HG03064 (cell line): Measurements from ENCODE around the gene CRACDL.

Experiments
- ATAC-seq: cut with Tn5 transposase; IDR thresholded peaks from one replicate; pipeline ENCODE4 v1.9.1; 2021; ENCODE audit warnings: low read depth; ENCODE audit not compliant: unreplicated experiment

The CRACDL gene

GRCh38 chr2:98935777-98936352 is at the start of gene CRACDL:
CRACDL (minus strand) TSS chr2:98936225; CDS start chr2:98846800, 89,425 bp downstream.
- ATAC-seq = no peak

DNA sequence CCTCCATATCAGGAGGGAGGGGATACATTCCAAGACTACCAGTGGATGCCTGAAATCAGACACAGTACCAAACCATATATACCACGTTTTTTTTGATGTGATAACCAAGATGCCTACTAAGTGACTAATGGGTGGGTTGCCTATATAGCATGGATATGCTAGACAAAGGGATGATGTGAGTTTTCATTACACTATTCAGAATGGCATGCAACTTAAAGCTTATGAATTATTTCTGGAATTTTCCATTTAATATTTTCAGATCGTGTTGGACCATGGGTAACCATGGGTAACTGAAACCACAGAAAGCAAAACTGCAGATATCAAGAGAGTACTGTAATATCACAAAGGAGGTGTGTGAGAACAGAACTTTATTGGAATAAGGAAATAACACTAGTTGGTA is 39.6 kb upstream of the CRACDL start:
- ATAC-seq = no peak

- no peak for ATAC-seq
These were observed 36.6 kb upstream of the CRACDL start for GRCh38 chr2:98972582-98973167.

DNA sequence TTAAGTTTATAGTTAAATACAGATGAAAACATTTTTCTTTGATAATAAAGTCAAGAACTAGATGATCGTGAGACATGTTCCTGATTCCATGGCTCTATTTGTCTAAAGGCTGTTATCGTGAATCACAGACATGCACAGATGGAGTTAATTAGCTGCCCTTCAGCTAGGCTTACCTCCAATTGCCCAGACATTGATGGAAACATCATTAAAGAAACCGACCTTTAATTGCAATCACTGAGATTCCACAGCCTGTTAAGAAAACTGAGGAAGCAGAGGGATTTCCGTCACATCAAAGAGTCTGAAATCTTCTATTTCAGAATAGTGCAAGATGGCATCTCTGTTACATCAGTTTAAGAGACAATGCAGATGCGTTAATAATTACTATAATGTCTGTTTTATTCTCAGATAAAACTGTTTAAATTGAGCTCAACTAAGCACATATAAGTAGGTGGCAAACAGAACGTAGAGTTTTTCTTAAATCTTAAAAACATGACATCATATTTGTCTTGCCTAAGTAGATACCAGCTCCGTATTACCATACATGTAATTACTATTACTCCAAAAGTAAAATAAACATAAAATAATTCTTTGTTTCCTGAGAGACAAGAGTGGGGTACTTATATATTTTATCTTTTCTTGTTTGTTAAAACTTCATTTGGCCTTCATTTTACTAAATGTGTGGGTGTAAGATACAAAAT is 23.9 kb upstream of the CRACDL start:
- no peak for ATAC-seq

- no peak for ATAC-seq
These were observed 16.9 kb upstream of the CRACDL start for GRCh38 chr2:98952966-98953365.

GRCh38 chr2:98948956-98949739 is 13.1 kb upstream of the CRACDL start:
- no peak for ATAC-seq

DNA sequence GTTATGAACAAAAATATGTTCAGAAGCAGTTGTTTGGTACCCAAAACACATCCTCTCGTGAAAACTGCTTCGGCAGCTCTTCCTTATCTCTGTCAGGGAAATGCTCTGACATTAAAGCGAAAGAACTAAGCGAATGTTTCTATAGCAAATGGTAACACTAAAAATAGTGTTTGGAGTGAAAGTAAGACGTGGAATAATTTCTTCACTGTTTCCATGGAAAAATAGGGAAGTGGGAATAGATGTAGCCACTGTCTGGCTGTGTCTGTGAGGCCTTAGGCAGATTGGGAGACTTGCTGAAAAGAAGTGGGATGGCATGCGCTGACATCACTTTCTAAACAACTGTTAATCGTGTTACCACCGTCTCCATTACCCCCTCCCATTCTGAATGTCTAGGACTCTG is 11.5 kb upstream of the CRACDL start:
- no peak for ATAC-seq

DNA sequence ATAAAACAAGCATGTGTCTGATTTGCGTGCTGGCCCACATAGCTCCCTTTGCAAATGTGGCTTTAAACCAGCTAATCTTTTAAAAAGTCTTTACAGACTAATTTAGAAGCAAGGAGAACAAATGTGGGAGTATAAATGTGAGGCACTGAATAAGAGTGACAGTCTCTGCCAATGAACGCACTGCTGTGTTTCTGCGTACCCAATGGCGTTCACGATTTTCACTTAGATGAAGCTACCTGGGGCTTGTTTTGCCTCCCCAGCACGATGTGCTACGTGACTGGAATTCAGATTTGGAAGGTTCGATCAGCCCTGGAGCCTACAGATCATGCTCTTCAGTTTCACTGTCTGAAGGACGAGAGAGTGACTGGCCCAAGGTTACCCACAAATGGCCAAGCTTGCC is 10.8 kb upstream of the CRACDL start:
- ATAC-seq = no peak

GRCh38 chr2:98944775-98945174 is 8.8 kb upstream of the CRACDL start:
- no peak for ATAC-seq

DNA sequence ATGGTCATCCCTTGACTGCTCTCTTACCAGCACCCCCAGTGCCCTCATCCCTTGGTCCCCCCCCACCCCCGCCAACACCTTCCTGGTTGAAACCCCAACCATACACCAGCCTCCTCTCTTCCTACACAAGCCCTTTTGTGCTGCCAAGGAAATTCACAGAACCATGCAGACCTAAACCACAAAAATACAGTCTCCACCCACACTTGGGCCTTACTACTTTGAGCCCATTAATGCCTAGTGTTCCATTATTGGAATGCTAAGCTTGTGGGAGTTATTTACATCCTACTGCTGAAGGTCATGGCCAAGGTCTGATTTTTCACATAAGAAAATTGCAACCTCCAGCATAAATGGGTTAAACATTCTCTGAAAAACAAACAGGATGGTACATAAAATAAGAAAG is 4.1 kb upstream of the CRACDL start:
- no peak for ATAC-seq

DNA sequence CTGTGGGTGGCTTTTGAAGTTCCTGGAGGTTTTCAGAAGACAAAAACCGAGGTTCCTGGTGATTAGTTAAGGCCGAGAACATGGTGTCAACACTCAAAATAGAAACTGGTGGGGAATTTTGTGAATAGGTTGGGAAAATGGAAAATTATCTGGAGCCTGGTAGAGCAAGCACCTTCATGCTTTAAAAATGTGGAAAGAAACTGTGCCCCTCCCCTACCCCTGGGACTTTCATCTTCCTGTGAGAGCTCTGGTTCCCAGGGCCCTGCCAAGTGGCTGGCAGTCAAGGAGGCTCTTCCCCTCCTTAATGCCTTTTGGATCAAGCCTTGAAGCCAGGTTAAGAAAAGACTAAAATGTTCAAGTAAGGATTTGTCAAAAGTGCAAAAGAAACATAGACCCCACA is 1.9 kb upstream of the CRACDL start:
- no peak for ATAC-seq

DNA sequence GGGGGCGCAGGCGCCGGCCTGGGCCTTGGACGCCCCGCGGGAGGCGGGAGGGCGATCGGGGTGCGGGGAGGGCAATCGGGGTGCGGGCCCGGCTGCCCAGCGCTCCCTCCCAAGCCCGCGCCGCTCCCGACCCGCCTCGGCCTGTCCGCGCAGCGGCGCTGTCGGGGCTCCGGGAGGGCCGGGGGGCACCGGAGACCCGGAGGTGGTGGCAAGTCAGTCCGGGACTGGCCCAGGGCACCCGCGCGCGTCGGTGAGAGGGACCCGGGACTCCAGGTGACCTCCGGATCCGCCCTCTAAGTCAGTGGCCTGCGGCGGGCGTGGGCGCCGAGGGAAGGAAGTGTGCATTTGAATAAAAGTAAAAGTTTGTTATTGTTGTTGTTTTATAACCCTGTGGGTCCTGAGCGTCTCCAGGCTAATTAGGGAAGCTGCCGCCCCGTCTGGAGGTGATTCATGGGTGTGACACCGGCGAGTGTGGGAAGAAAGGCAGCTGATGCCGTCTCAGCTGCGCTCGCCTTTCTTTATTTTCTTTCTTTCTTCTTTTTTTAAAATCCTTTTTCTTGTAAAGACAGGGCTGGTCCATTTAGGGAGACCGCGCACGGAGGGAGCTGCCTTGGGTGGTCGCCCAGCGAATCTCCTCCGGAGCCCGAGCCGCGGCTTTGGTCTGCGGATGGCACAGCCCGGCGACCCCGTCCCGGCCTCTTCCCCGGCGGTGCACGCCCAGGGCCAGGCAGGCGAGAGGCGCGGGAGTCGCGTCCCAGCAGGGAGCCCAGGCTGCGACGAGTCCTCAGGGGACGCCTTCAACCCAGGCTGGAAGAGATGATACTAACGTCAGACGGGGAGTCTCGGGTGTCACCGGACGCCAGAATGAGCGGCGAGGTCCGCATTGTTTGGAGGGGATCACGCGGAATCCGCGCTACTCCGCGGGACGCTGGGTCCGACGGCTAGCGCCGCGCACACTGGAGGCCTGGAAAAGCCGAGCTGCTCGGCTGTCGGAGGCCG is 627 bp upstream of the CRACDL start:
- ATAC-seq = no peak

GRCh38 chr2:98935111-98935770 is 784 bp downstream of the CRACDL start:
- ATAC-seq = no peak

DNA sequence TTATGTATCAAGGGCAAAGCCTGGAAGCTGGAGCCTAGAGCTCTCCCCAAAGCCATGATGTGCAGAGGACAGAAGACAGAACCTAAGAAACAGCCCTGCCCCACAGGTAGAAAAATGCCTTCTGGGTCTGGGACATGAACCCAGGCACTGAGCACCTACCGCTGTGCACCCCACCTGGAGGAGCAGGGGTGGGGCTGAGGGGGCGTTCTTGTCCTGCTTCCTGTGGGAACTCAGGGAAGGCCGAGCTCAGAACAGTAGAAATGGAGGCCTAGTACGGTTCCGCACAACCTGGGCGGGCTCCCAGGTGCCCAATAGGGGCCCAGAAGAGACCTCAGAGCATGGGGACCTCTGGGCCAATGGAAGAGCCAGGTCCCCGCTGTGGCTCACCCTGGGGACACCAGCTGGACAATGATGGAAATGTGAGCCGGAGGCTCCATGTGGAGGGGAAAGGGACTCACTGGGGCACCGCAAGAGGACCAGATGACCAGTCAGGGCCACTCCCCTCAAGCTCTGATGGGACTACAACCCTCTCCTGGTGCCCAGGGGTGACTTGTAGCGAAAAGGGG is 3.2 kb downstream of the CRACDL start:
- no peak for ATAC-seq

GRCh38 chr2:98932164-98932563 is 3.9 kb downstream of the CRACDL start:
- ATAC-seq = no peak

DNA sequence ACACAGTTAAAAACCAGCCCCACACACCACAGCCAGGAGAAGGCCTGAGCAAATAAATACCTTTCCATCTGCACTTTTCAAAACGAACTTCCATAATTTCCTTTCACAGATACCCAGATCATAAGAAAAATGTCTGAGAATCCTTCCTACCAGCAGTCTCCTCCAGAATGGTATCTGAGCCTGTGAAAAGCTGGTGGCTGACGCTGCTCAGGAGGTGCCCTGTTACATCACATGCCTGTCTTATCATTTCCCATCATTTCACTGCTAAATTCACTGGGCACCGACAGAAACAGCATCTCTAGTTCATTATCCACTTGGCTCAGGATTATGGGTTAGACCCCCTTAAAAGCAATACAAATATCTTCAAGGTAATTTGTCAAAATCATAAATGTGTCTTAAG is 4.4 kb downstream of the CRACDL start:
- no peak for ATAC-seq

GRCh38 chr2:98929920-98930319 is 6.1 kb downstream of the CRACDL start:
- ATAC-seq = no peak

GRCh38 chr2:98928242-98928641 is 7.8 kb downstream of the CRACDL start:
- ATAC-seq = no peak

GRCh38 chr2:98927027-98927426 is 9.0 kb downstream of the CRACDL start:
- ATAC-seq = no peak
